HG03521 (cell line): ENCODE results near the gene EFNB2.

Experiments used
- ATAC-seq: cut with Tn5 transposase; IDR thresholded peaks from one replicate; pipeline ENCODE4 v1.9.1; 2021; ENCODE audit warnings: mild to moderate bottlenecking, moderate library complexity; ENCODE audit not compliant: unreplicated experiment

EFNB2 gene

GRCh38 chr13:106535552-106536243 is at the start of gene EFNB2:
Gene EFNB2 (minus strand): TSS chr13:106535662. CDS start chr13:106534964, 698 bp downstream.
- ATAC-seq = peak; percentile 94

GRCh38 chr13:106581225-106581624 is 45.8 kb upstream of the EFNB2 start:
- no peak for ATAC-seq

- no peak for ATAC-seq
These were observed 40.4 kb upstream of the EFNB2 start for GRCh38 chr13:106575896-106576295.

- no peak for ATAC-seq
These were observed 38.4 kb upstream of the EFNB2 start for GRCh38 chr13:106573868-106574267.

GRCh38 chr13:106573284-106573846 is 37.9 kb upstream of the EFNB2 start:
- ATAC-seq = no peak

- ATAC-seq = peak; percentile 55
These were observed 34.9 kb upstream of the EFNB2 start for GRCh38 chr13:106570299-106570852.

- no peak for ATAC-seq
These were observed 34.0 kb upstream of the EFNB2 start for GRCh38 chr13:106569233-106570095.

- peak; percentile 4 for ATAC-seq
These were observed 33.0 kb upstream of the EFNB2 start for GRCh38 chr13:106568299-106569003.

- peak; percentile 63 for ATAC-seq
These were observed 32.2 kb upstream of the EFNB2 start, which contains the start of gene ARGLU1 for GRCh38 chr13:106567474-106568298. Gene ARGLU1 (minus strand): TSS chr13:106568137. CDS start chr13:106567919, 218 bp downstream.

GRCh38 chr13:106566641-106567473 is 31.4 kb upstream of the EFNB2 start:
- ATAC-seq = peak; percentile 32

GRCh38 chr13:106565127-106565775 is 29.8 kb upstream of the EFNB2 start:
- no peak for ATAC-seq

GRCh38 chr13:106562301-106562700 is 26.8 kb upstream of the EFNB2 start:
- no peak for ATAC-seq

- ATAC-seq = peak; percentile 81
These were observed 26.2 kb upstream of the EFNB2 start for GRCh38 chr13:106561551-106562170.

GRCh38 chr13:106560821-106561220 is 25.4 kb upstream of the EFNB2 start:
- no peak for ATAC-seq

- ATAC-seq = no peak
These were observed 23.1 kb upstream of the EFNB2 start for GRCh38 chr13:106558527-106558926.

GRCh38 chr13:106555631-106556328 is 20.3 kb upstream of the EFNB2 start:
- ATAC-seq = no peak

GRCh38 chr13:106551751-106552150 is 16.3 kb upstream of the EFNB2 start:
- no peak for ATAC-seq
